ENCODE data around the gene GMCL2. TPM values are rescaled to one million over a fixed set of nuclear protein-coding genes. Genes with fewer than 3 reads are reported as not detected.

The GMCL2 gene
- total and polyA plus RNA-seq, 4 donors, result not detected

DNA sequence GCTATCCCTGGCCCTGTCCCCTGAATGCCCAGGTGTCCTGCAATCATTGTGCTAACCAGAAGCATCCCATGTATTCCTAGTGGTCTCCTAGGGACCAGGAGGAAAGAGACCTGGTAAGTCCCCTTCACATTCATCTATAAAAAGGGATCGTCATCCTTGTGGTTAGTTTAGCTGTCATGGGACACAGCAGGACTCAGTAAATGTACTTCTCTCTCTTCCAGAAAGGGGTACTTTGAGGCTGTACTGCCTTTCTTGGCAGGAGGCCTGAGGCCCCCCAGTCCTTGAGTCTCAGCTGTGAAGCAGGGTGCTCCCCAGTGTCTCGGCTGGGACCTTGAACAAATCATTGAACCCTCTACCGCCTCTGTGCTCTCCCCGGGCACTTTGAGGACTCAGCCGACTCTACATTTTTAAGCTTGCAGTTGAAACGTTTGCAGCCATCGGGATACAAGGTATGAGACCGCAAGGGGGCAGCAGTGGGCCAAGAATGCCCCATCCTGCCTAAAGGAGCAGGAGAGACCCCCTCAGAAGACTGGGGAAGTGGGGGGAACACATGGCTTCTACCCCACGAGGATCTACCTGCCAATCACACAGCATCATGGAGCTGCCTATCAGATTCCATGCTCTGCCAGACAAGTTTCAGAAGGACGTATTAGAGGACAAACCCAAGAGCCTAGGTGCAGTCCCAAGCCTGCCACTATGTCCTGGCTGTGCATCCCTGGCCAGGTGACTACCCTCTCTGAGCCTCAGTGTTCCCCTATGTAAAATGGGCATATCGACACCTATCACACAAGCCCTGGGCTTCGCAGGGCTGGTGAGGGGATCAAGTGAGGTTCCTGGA, 47.8 kb upstream of the GMCL2 start:
- TF ChIP-seq, protein P1, sequence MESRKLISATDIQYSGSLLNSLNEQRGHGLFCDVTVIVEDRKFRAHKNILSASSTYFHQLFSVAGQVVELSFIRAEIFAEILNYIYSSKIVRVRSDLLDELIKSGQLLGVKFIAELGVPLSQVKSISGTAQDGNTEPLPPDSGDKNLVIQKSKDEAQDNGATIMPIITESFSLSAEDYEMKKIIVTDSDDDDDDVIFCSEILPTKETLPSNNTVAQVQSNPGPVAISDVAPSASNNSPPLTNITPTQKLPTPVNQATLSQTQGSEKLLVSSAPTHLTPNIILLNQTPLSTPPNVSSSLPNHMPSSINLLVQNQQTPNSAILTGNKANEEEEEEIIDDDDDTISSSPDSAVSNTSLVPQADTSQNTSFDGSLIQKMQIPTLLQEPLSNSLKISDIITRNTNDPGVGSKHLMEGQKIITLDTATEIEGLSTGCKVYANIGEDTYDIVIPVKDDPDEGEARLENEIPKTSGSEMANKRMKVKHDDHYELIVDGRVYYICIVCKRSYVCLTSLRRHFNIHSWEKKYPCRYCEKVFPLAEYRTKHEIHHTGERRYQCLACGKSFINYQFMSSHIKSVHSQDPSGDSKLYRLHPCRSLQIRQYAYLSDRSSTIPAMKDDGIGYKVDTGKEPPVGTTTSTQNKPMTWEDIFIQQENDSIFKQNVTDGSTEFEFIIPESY (IDR thresholded peaks at IDR 0.05), result no peak
- TF ChIP-seq YY1 (IDR thresholded peaks at IDR 0.05), result no peak
- TF ChIP-seq HNF4G (IDR thresholded peaks at IDR 0.05), result no peak
- no peak for TF ChIP-seq HNF4A (conservative IDR thresholded peaks at IDR 0.05)
- TF ChIP-seq, protein P2, sequence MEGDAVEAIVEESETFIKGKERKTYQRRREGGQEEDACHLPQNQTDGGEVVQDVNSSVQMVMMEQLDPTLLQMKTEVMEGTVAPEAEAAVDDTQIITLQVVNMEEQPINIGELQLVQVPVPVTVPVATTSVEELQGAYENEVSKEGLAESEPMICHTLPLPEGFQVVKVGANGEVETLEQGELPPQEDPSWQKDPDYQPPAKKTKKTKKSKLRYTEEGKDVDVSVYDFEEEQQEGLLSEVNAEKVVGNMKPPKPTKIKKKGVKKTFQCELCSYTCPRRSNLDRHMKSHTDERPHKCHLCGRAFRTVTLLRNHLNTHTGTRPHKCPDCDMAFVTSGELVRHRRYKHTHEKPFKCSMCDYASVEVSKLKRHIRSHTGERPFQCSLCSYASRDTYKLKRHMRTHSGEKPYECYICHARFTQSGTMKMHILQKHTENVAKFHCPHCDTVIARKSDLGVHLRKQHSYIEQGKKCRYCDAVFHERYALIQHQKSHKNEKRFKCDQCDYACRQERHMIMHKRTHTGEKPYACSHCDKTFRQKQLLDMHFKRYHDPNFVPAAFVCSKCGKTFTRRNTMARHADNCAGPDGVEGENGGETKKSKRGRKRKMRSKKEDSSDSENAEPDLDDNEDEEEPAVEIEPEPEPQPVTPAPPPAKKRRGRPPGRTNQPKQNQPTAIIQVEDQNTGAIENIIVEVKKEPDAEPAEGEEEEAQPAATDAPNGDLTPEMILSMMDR (IDR thresholded peaks at IDR 0.05; ENCODE audit: low read depth, low read length, missing input control), result peak; percentile 65
- TF ChIP-seq RAD21 (IDR thresholded peaks at IDR 0.05), result peak; percentile 80
- no peak for TF ChIP-seq FOXA1 (IDR thresholded peaks at IDR 0.05)
- no peaks in the 10 kb centered on the region for H3K27me3 ChIP-seq (ENCODE audit: control insufficient read depth in 4 of 4, insufficient read depth in 4 of 4, low read length in 3 of 4)
- peaks cover 0 to 3% (median under 1%) of the 10 kb centered on the region in 4 donors for H3K36me3 ChIP-seq (ENCODE audit: control insufficient read depth in 4 of 4, insufficient read depth in 3 of 4, low read depth in 1 of 4, low read length in 3 of 4)
- H3K4me1 ChIP-seq (ENCODE audit: control insufficient read depth in 4 of 4, insufficient read depth in 4 of 4, low read length in 3 of 4), result peaks cover 31 to 70% (median 43%) of the 10 kb centered on the region in 4 donors
- no peak overlapping the region for H3K4me3 ChIP-seq (ENCODE audit: low read depth in 1 of 3, low read length in 3 of 3)
- H3K27ac ChIP-seq (ENCODE audit: low read depth in 1 of 2, low read length in 2 of 2), result no peak overlapping the region
- WGBS, result 26% methylated on average over 12 of the region's 12 CpGs
- DNase-seq (ENCODE audit: low spot score), result peak; percentile 81
- H3K9ac ChIP-seq (ENCODE audit: low read depth in 1 of 2, low read length in 2 of 2), result no peak overlapping the region
- H3K9me3 ChIP-seq (ENCODE audit: control insufficient read depth in 4 of 4, low read length in 3 of 4), result no peaks in the 10 kb centered on the region

DNA sequence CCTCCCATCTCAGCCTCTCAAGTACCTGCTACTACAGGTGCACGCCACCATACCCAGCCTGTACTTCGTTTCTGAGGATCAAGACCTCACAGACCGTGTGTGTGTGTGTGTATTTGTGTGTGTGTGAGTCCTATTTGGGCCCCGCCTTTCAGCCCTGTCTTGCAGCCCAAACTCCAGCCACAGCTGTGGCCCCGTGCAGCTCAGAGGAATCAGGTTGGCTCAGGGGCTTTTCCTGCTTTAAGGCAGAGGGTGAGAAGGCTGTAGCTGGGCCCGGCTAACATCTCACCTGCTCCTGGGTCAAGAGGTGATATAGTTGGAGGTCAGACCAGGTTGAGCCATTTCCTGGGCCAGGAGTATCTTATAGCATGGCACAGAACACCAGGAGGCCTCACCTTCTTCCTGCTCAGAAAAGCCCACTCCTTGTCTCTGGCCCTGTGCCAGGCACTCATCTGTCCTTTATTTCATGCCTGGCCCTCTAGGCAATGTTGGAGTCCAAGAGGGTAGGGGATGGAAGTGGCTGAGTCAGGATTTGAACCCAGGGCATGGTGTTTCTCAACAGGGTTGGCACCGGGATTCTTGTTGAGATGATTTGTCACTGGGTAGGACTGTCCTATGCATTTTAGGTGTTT, 47.1 kb upstream of the GMCL2 start:
- H3K4me1 ChIP-seq (ENCODE audit: control insufficient read depth in 4 of 4, insufficient read depth in 4 of 4, low read length in 3 of 4), result peaks cover 35 to 73% (median 50%) of the 10 kb centered on the region in 4 donors
- WGBS, result 85% methylated on average over 7 of the region's 7 CpGs
- DNase-seq (ENCODE audit: low spot score), result no peak

More for the DNA sequence above, 47.1 kb upstream of the GMCL2 start:
- no peaks in the 10 kb centered on the region for H3K9me3 ChIP-seq (ENCODE audit: control insufficient read depth in 4 of 4, low read length in 3 of 4)
- TF ChIP-seq GABPA (IDR thresholded peaks at IDR 0.05 in 1 of 2, conservative IDR thresholded peaks at IDR 0.05 in 1 of 2), result no peak
- no peak for TF ChIP-seq FOXA2 (IDR thresholded peaks at IDR 0.05)
- TF ChIP-seq, protein P2 (IDR thresholded peaks at IDR 0.05; ENCODE audit: low read depth, low read length, missing input control), result no peak
- TF ChIP-seq EGR1 (IDR thresholded peaks at IDR 0.05; ENCODE audit: low read depth in 2 of 2), result no peak
- no peak for TF ChIP-seq YY1 (IDR thresholded peaks at IDR 0.05)
- TF ChIP-seq HNF4A (conservative IDR thresholded peaks at IDR 0.05), result no peak
- TF ChIP-seq, protein P3, sequence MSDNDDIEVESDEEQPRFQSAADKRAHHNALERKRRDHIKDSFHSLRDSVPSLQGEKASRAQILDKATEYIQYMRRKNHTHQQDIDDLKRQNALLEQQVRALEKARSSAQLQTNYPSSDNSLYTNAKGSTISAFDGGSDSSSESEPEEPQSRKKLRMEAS (IDR thresholded peaks at IDR 0.05), result no peak
- no peak for TF ChIP-seq RAD21 (IDR thresholded peaks at IDR 0.05)
- TF ChIP-seq, protein P4, sequence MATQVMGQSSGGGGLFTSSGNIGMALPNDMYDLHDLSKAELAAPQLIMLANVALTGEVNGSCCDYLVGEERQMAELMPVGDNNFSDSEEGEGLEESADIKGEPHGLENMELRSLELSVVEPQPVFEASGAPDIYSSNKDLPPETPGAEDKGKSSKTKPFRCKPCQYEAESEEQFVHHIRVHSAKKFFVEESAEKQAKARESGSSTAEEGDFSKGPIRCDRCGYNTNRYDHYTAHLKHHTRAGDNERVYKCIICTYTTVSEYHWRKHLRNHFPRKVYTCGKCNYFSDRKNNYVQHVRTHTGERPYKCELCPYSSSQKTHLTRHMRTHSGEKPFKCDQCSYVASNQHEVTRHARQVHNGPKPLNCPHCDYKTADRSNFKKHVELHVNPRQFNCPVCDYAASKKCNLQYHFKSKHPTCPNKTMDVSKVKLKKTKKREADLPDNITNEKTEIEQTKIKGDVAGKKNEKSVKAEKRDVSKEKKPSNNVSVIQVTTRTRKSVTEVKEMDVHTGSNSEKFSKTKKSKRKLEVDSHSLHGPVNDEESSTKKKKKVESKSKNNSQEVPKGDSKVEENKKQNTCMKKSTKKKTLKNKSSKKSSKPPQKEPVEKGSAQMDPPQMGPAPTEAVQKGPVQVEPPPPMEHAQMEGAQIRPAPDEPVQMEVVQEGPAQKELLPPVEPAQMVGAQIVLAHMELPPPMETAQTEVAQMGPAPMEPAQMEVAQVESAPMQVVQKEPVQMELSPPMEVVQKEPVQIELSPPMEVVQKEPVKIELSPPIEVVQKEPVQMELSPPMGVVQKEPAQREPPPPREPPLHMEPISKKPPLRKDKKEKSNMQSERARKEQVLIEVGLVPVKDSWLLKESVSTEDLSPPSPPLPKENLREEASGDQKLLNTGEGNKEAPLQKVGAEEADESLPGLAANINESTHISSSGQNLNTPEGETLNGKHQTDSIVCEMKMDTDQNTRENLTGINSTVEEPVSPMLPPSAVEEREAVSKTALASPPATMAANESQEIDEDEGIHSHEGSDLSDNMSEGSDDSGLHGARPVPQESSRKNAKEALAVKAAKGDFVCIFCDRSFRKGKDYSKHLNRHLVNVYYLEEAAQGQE (IDR thresholded peaks at IDR 0.05), result no peak
- TF ChIP-seq RXRA (IDR thresholded peaks at IDR 0.05), result no peak
- TF ChIP-seq FOXA1 (IDR thresholded peaks at IDR 0.05), result no peak
- peaks cover 0 to 11% (median 5%) of the 10 kb centered on the region in 4 donors for H3K36me3 ChIP-seq (ENCODE audit: control insufficient read depth in 4 of 4, insufficient read depth in 3 of 4, low read depth in 1 of 4, low read length in 3 of 4)
- H3K27ac ChIP-seq (ENCODE audit: low read depth in 1 of 2, low read length in 2 of 2), result no peak overlapping the region
- no peak overlapping the region for H3K4me3 ChIP-seq (ENCODE audit: low read depth in 1 of 3, low read length in 3 of 3)
- H3K9ac ChIP-seq (ENCODE audit: low read depth in 1 of 2, low read length in 2 of 2), result no peak overlapping the region
- no peaks in the 10 kb centered on the region for H3K27me3 ChIP-seq (ENCODE audit: control insufficient read depth in 4 of 4, insufficient read depth in 4 of 4, low read length in 3 of 4)

Data from liver (tissue), 9 donors.